H1 (cell line): ENCODE measurements around the gene FARS2. TPM values are rescaled to one million over a fixed set of nuclear protein-coding genes. Genes with fewer than 3 reads are reported as not detected.

ENCODE experiments used
- CTCF ChIA-PET: fragments of 300-600 bp; sonication (Branson Sonifier 250); formaldehyde crosslinking; loops from one replicate; lab custom pipeline; 2021; ENCODE audit not compliant: partially characterized antibody; lab: Charles Lee
- POLR2A ChIA-PET: fragments of 300-600 bp; sonication (Branson Sonifier 250); formaldehyde crosslinking; loops from one replicate; lab custom pipeline; 2021; ENCODE audit warnings: inconsistent platforms; ENCODE audit not compliant: partially characterized antibody; lab: Charles Lee
- DNase-seq, 2 experiments: peaks; one replicate each; pipeline versions ENCODE4 v3.0.0 to v3.0.0-alpha.2; 2010 to 2022; ENCODE audit warnings: low spot score in 2 of 2, low read depth in 1 of 2, mixed read lengths in 1 of 2
- FAIRE-seq: peaks from 2 replicates; lab custom pipeline; 2011; peaks lifted over from hg19 to GRCh38; lab: Jason Lieb, UNC
- H2AFZ ChIP-seq: 2 replicates; pipeline ENCODE4 v1.8.1; 2012; ENCODE audit warnings: low read length, inconsistent platforms
- H2AK5ac ChIP-seq: 2 replicates; pipeline ENCODE4 v1.6.1; 2013; ENCODE audit warnings: low read depth, low read length
- H2BK120ac ChIP-seq: replicated peaks from 2 replicates; pipeline ENCODE3; 2013; ENCODE audit warnings: low read depth, low read length, inconsistent platforms
- H2BK12ac ChIP-seq: 2 replicates; pipeline ENCODE4 v1.6.1; 2013; ENCODE audit warnings: low read depth, low read length
- H2BK15ac ChIP-seq: 2 replicates; pipeline ENCODE4 v1.6.1; 2013; ENCODE audit warnings: low read length
- H2BK20ac ChIP-seq: 2 replicates; pipeline ENCODE4 v1.6.1; 2013; ENCODE audit warnings: low read length
- H2BK5ac ChIP-seq: 2 replicates; pipeline ENCODE4 v1.6.1; 2013; ENCODE audit warnings: low read depth, low read length
- H3K14ac ChIP-seq: 2 replicates; pipeline ENCODE4 v1.6.1; 2013; ENCODE audit warnings: inconsistent platforms; ENCODE audit not compliant: insufficient read length
- H3K18ac ChIP-seq: 2 replicates; pipeline ENCODE4 v1.6.1; 2013; ENCODE audit warnings: low read length; ENCODE audit errors: extremely low read depth
- H3K23ac ChIP-seq: 2 replicates; pipeline ENCODE4 v1.6.1; 2013; ENCODE audit warnings: inconsistent platforms; ENCODE audit not compliant: insufficient read length
- H3K23me2 ChIP-seq: 2 replicates; pipeline ENCODE4 v1.6.1; 2013; ENCODE audit warnings: low read depth, low read length
- H3K27ac ChIP-seq: 2 replicates; pipeline ENCODE4 v1.6.1; 2011; ENCODE audit warnings: low read depth, low read length, inconsistent platforms
- H3K27me3 ChIP-seq, 4 experiments: replicated peaks in 1 of 4; 1 replicate in 1 of 4; 2 replicates in 3 of 4; pipeline versions ENCODE4 v1.6.1 to v1.8.1; 2011 to 2013; ENCODE audit warnings: low read length in 3 of 4, mild to moderate bottlenecking in 3 of 4, inconsistent platforms in 2 of 4, mixed read lengths in 2 of 4, moderate library complexity in 1 of 4; ENCODE audit not compliant: control insufficient read depth in 3 of 4, insufficient read depth in 3 of 4; ENCODE audit errors: extremely low read depth in 1 of 4
- H3K36me3 ChIP-seq, 4 experiments: 2 replicates each; pipeline versions ENCODE4 v1.6.1 to v1.8.1; 2011 to 2013; ENCODE audit warnings: mild to moderate bottlenecking in 4 of 4, low read length in 3 of 4, moderate library complexity in 2 of 4, control low read depth in 1 of 4, inconsistent platforms in 1 of 4; ENCODE audit not compliant: insufficient read depth in 4 of 4, control insufficient read depth in 2 of 4
- H3K4ac ChIP-seq: replicated peaks from 2 replicates; pipeline ENCODE3; 2013; ENCODE audit warnings: low read length, low read depth, mixed read lengths, inconsistent platforms; ENCODE audit not compliant: insufficient read length
- H3K4me1 ChIP-seq, 4 experiments: replicated peaks in 1 of 4; 1 replicate in 1 of 4; 2 replicates in 3 of 4; pipeline versions ENCODE4 v1.6.1 to v1.8.1; 2011 to 2013; ENCODE audit warnings: low read length in 3 of 4, inconsistent platforms in 2 of 4, mixed read lengths in 1 of 4; ENCODE audit not compliant: insufficient read depth in 4 of 4, control insufficient read depth in 3 of 4
- H3K4me2 ChIP-seq, 2 experiments: 2 replicates each; pipeline versions ENCODE4 v1.6.1 to v1.8.1; 2011 to 2013; ENCODE audit warnings: low read depth in 2 of 2, low read length in 2 of 2, control low read depth in 1 of 2, inconsistent platforms in 1 of 2, mild to moderate bottlenecking in 1 of 2; ENCODE audit not compliant: insufficient read depth in 1 of 2
- H3K4me3 ChIP-seq, 4 experiments: fragments of 200-600, 300-600 bp in 1 of 4; sonication (generic), shearing (Covaris generic), sonication (Bioruptor Twin) in 1 of 4; 2 replicates each; pipeline versions ENCODE4 v1.5.1 to v1.8.1; 2011 to 2016; ENCODE audit warnings: low read length in 4 of 4, low read depth in 3 of 4, control low read depth in 2 of 4, inconsistent platforms in 2 of 4, mild to moderate bottlenecking in 2 of 4, mixed read lengths in 1 of 4, moderate library complexity in 1 of 4; ENCODE audit not compliant: insufficient read depth in 2 of 4; ENCODE audit errors: extremely low read depth in 1 of 4
- H3K56ac ChIP-seq: replicated peaks from 2 replicates; pipeline ENCODE3; 2013; ENCODE audit warnings: low read depth, mild to moderate bottlenecking, mixed read lengths, low read length, inconsistent platforms; ENCODE audit not compliant: insufficient read length
- H3K79me1 ChIP-seq: 2 replicates; pipeline ENCODE4 v1.6.1; 2013; ENCODE audit warnings: low read depth, low read length, control low read depth
- H3K79me2 ChIP-seq, 2 experiments: 2 replicates each; pipeline versions ENCODE4 v1.6.1 to v1.8.1; 2012 to 2013; ENCODE audit warnings: low read length in 2 of 2, mild to moderate bottlenecking in 2 of 2, inconsistent platforms in 1 of 2; ENCODE audit not compliant: insufficient read depth in 2 of 2, control insufficient read depth in 1 of 2
- H3K9ac ChIP-seq, 4 experiments: replicated peaks in 1 of 4; 1 replicate in 1 of 4; 2 replicates in 3 of 4; pipeline versions ENCODE4 v1.6.1 to v1.8.1; 2011 to 2013; ENCODE audit warnings: low read depth in 3 of 4, low read length in 3 of 4, control low read depth in 2 of 4, mild to moderate bottlenecking in 2 of 4, moderate library complexity in 2 of 4, inconsistent platforms in 1 of 4; ENCODE audit errors: extremely low read depth in 1 of 4
- H3K9me3 ChIP-seq, 2 experiments: 2 replicates each; pipeline versions ENCODE4 v1.6.1 to v1.8.1; 2012 to 2013; ENCODE audit warnings: mild to moderate bottlenecking in 2 of 2, moderate library complexity in 2 of 2, control low read depth in 1 of 2, inconsistent platforms in 1 of 2, low read depth in 1 of 2, low read length in 1 of 2, mixed read lengths in 1 of 2; ENCODE audit not compliant: insufficient read depth in 2 of 2
- H4K20me1 ChIP-seq, 2 experiments: replicated peaks in 1 of 2; 2 replicates each; pipeline versions ENCODE3 to v1.8.1; 2011 to 2013; ENCODE audit warnings: inconsistent platforms in 2 of 2, low read length in 2 of 2, mild to moderate bottlenecking in 1 of 2; ENCODE audit not compliant: insufficient read depth in 2 of 2, control insufficient read depth in 1 of 2
- H4K5ac ChIP-seq: 2 replicates; pipeline ENCODE4 v1.6.1; 2013; ENCODE audit warnings: low read length, low read depth, mixed read lengths, inconsistent platforms; ENCODE audit not compliant: insufficient read length
- H4K8ac ChIP-seq: 2 replicates; pipeline ENCODE4 v1.8.0; 2013; ENCODE audit warnings: mild to moderate bottlenecking, moderate library complexity, low read length, inconsistent platforms; ENCODE audit not compliant: insufficient read depth; ENCODE audit errors: extremely low read depth
- H4K91ac ChIP-seq: replicated peaks from 2 replicates; pipeline ENCODE3; 2013; ENCODE audit warnings: low read length, mixed read lengths, inconsistent platforms; ENCODE audit not compliant: insufficient read length
- BCL11A ChIP-seq, 2 experiments: IDR thresholded peaks; one replicate each; pipeline ENCODE4 v1.6.1; 2011; ENCODE audit warnings: low read depth in 2 of 2, low read length in 2 of 2, mild to moderate bottlenecking in 2 of 2
- BRCA1 ChIP-seq: IDR thresholded peaks from 2 replicates; pipeline ENCODE4 v1.6.1; 2012; ENCODE audit warnings: low read depth, low read length, improper control_type of control experiment
- CHD1 ChIP-seq: IDR thresholded peaks from 2 replicates; pipeline ENCODE4 v1.6.1; 2012; ENCODE audit warnings: low read depth, low read length, improper control_type of control experiment
- JUND ChIP-seq: IDR thresholded peaks from 2 replicates; pipeline ENCODE4 v1.6.1; 2011; ENCODE audit warnings: mild to moderate bottlenecking, improper control_type of control experiment, low read length
- KDM4A ChIP-seq: IDR thresholded peaks from one replicate; pipeline ENCODE4 v1.7.1; 2012; ENCODE audit warnings: low read depth, mild to moderate bottlenecking, moderate library complexity, low read length, inconsistent platforms; ENCODE audit not compliant: severe bottlenecking
- MAFK ChIP-seq: IDR thresholded peaks from 2 replicates; pipeline ENCODE4 v1.6.1; 2012; ENCODE audit warnings: low read depth, mild to moderate bottlenecking, improper control_type of control experiment, low read length
- SIX5 ChIP-seq: IDR thresholded peaks from 2 replicates; pipeline ENCODE4 v1.6.1; 2011; ENCODE audit warnings: mild to moderate bottlenecking, low read depth, low read length
- TAF1 ChIP-seq: IDR thresholded peaks from 2 replicates; pipeline ENCODE4 v1.6.1; 2011; ENCODE audit warnings: mild to moderate bottlenecking, low read depth, low read length
- WGBS, 2 experiments: shearing (Covaris generic) in 1 of 2; methylation state at CpG; one replicate each; pipeline versions ENCODE4 v1.1.6 to v1.1.7; 2013 to 2015; ENCODE audit warnings: low lambda C conversion rate in 2 of 2, mixed read lengths in 2 of 2, inconsistent platforms in 1 of 2, low coverage in 1 of 2, missing lambda C conversion rate in 1 of 2; ENCODE audit not compliant: insufficient replicate concordance in 2 of 2, insufficient coverage in 1 of 2, insufficient read length in 1 of 2; ENCODE audit errors: extremely low coverage in 1 of 2, missing lambda C conversion rate in 1 of 2; 5-methylcytosine and 5-hydroxymethylcytosine counted together
- polyA plus RNA-seq, 7 experiments: library from polyadenylated mRNA; depleted of rRNA in 3 of 7; stranded (reverse) in 5 of 7; unstranded in 2 of 7; fragments of >200 nt in 5 of 7; fragments of 200-250 nt in 2 of 7; gene quantifications; 1 replicate in 5 of 7; 2 replicates in 1 of 7; 4 replicates in 1 of 7; pipeline versions ENCODE4 v1.2.1 to v1.2.3, GENCODE V29; 2011 to 2013; ENCODE audit warnings: missing spikeins in 2 of 7, mixed read lengths in 2 of 7
- total RNA-seq: library from RNA; stranded (reverse); fragmentation: NEBNext Ultra II Directional; extraction: Animal tissue kit (Norgen Biotek cat#: 25700); gene quantifications from 2 replicates; pipeline ENCODE4 v1.2.1, GENCODE V29; 2021
- TF ChIP-seq, protein P1 (sequence below), 3 experiments: IDR thresholded peaks; 1 replicate in 2 of 3; 2 replicates in 1 of 3; pipeline versions ENCODE4 v1.5.1 to v1.6.1; 2011; ENCODE audit warnings: low read length in 3 of 3, mild to moderate bottlenecking in 3 of 3, inconsistent platforms in 2 of 3, low read depth in 1 of 3, moderate library complexity in 1 of 3; ENCODE audit not compliant: insufficient read depth in 1 of 3; ENCODE audit errors: control extremely low read depth in 1 of 3

FARS2 gene
- total and polyA plus RNA-seq, 2 of the 8 experiments (the other 6 are each of a cell fraction or from before 2014, with no cell fraction given): 11.7 to 14.4 TPM

DNA sequence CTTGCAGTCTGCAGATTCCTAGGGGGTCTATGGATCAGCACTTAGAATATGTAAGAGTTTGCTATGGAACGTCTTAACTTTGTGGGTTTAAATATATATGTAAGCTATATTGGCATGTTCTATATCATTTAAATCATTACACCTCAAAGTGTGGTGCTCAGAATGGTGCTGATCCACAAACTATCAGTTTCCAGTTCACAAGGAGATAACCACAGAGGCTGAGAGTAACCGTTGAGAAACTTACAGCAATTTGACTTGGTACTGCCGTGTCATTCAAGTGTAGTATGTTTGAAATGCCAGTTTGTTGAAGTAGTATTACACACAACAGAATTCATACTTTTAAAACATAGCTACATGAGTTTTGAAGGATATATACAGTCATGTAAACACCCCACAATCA, 279.7 kb downstream of the FARS2 start:
- H2BK15ac ChIP-seq: no peak overlapping the region

More for the DNA sequence above, 279.7 kb downstream of the FARS2 start:
- Histone ChIP-seq H2BK20ac (no peak overlapping the region), H4K8ac (no peak overlapping the region), H3K14ac (no peak overlapping the region), H3K4me1 (no peaks in the 10 kb centered on the region), H3K36me3 (no peaks in the 10 kb centered on the region), H3K79me2 (no peaks in the 10 kb centered on the region), H3K4me2 (no peak overlapping the region), H3K56ac (no peak overlapping the region), H4K20me1 (no peaks in the 10 kb centered on the region), H3K4me3 (no peak overlapping the region), H3K4ac (no peak overlapping the region), H3K23ac (no peak overlapping the region), H2AK5ac (no peak overlapping the region), H2BK12ac (peak overlapping the region; percentile 81; the same call in 1 of the 2 replicates), H2BK120ac (no peak overlapping the region), H2AFZ (no peak overlapping the region), H4K91ac (no peak overlapping the region), H3K18ac (no peak overlapping the region), H2BK5ac (no peak overlapping the region), H3K9me3 (peaks cover 0 to 5% of the 10 kb centered on the region in 2 experiments; a peak in 3 of 4 replicates), H4K5ac (no peak overlapping the region), H3K23me2 (no peaks in the 10 kb centered on the region), H3K27ac (no peak overlapping the region), H3K27me3 (no peaks in the 10 kb centered on the region), H3K79me1 (no peaks in the 10 kb centered on the region), H3K9ac (no peak overlapping the region)
- POLR2A ChIA-PET: no interaction called here
- WGBS, 2 experiments: 79% methylated on average over 3 of the region's 3 CpGs; no CpG with 5 or more reads in 1 of the 2 experiments
- DNase-seq: no peak
- TF ChIP-seq KDM4A (no peak), BRCA1 (no peak), MAFK (no peak), SIX5 (no peak), TAF1 (no peak), CHD1 (no peak), JUND (no peak), BCL11A (IDR thresholded peaks at IDR 0.05; ENCODE audit: low read depth in 2 of 2, low read length in 2 of 2) (no peak)
- TF ChIP-seq, protein P1, sequence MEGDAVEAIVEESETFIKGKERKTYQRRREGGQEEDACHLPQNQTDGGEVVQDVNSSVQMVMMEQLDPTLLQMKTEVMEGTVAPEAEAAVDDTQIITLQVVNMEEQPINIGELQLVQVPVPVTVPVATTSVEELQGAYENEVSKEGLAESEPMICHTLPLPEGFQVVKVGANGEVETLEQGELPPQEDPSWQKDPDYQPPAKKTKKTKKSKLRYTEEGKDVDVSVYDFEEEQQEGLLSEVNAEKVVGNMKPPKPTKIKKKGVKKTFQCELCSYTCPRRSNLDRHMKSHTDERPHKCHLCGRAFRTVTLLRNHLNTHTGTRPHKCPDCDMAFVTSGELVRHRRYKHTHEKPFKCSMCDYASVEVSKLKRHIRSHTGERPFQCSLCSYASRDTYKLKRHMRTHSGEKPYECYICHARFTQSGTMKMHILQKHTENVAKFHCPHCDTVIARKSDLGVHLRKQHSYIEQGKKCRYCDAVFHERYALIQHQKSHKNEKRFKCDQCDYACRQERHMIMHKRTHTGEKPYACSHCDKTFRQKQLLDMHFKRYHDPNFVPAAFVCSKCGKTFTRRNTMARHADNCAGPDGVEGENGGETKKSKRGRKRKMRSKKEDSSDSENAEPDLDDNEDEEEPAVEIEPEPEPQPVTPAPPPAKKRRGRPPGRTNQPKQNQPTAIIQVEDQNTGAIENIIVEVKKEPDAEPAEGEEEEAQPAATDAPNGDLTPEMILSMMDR (IDR thresholded peaks at IDR 0.05; ENCODE audit: control extremely low read depth in 1 of 3, insufficient read depth in 1 of 3, low read depth in 1 of 3, low read length in 3 of 3): no peak
- no peak for FAIRE-seq
- CTCF ChIA-PET: no interaction called here
